Cerebellar nuclear complex (tissue), 1 donor: ENCODE results near the gene CACNG4.

Source experiments
- DNase-seq, 2 experiments: peaks; one replicate each; lab custom pipeline; 2025; lab: John Stamatoyannopoulos, UW

The CACNG4 gene

GRCh38 chr17:66963909-66964771 lies at the start of gene CACNG4:
CACNG4 (plus strand) TSS chr17:66964707; CDS start chr17:66964912, 205 bp downstream.
- no peak for DNase-seq

- no peak for DNase-seq
Observed at GRCh38 chr17:66915204-66915611, 49.3 kb upstream of the CACNG4 start.

- no peak for DNase-seq
Observed at GRCh38 chr17:66915792-66916191, 48.7 kb upstream of the CACNG4 start.

- DNase-seq, result no peak
Observed at GRCh38 chr17:66916946-66917345, 47.6 kb upstream of the CACNG4 start.

GRCh38 chr17:66918896-66919295 lies 45.6 kb upstream of the CACNG4 start:
- no peak for DNase-seq

- DNase-seq, result no peak
Observed at GRCh38 chr17:66920435-66920834, 44.1 kb upstream of the CACNG4 start.

- DNase-seq, result no peak
Observed at GRCh38 chr17:66920950-66921349, 43.6 kb upstream of the CACNG4 start.

GRCh38 chr17:66923886-66924285 lies 40.6 kb upstream of the CACNG4 start:
- no peak for DNase-seq

- DNase-seq, result no peak
Observed at GRCh38 chr17:66925811-66926500, 38.6 kb upstream of the CACNG4 start.

- no peak for DNase-seq
Observed at GRCh38 chr17:66928949-66929348, 35.6 kb upstream of the CACNG4 start.

GRCh38 chr17:66929591-66929990 lies 34.9 kb upstream of the CACNG4 start:
- DNase-seq, result no peak

GRCh38 chr17:66930933-66931332 lies 33.6 kb upstream of the CACNG4 start:
- no peak for DNase-seq

GRCh38 chr17:66932311-66932710 lies 32.2 kb upstream of the CACNG4 start:
- no peak for DNase-seq

- DNase-seq, result no peak
Observed at GRCh38 chr17:66934040-66934439, 30.5 kb upstream of the CACNG4 start.

GRCh38 chr17:66935717-66936116 lies 28.8 kb upstream of the CACNG4 start:
- no peak for DNase-seq

- no peak for DNase-seq
Observed at GRCh38 chr17:66938656-66939055, 25.9 kb upstream of the CACNG4 start.

- no peak for DNase-seq
Observed at GRCh38 chr17:66939461-66940114, 24.9 kb upstream of the CACNG4 start.

GRCh38 chr17:66941249-66941648 lies 23.3 kb upstream of the CACNG4 start:
- no peak for DNase-seq

- no peak for DNase-seq
Observed at GRCh38 chr17:66941773-66942450, 22.6 kb upstream of the CACNG4 start.

GRCh38 chr17:66942451-66943264 lies 21.8 kb upstream of the CACNG4 start:
- DNase-seq, result no peak

GRCh38 chr17:66943484-66943883 lies 21.0 kb upstream of the CACNG4 start:
- DNase-seq, result no peak
